HCT116 (cell line): ENCODE measurements around the gene MALL. TPM values are rescaled to one million over a fixed set of nuclear protein-coding genes. Genes with fewer than 3 reads are reported as not detected.

Source experiments
- ATAC-seq: fragments of 200-7000 bp; cut with Tn5 transposase; 2 replicates; pipeline ENCODE4 v1.9.1; 2020; ENCODE audit warnings: mild to moderate bottlenecking, moderate library complexity
- BruUV-seq: library from RNA; stranded (reverse); fragments of 400-500 nt; replicated peaks from 2 replicates; lab custom pipeline; 2021; lab: Mats Ljungman, UMichigan
- CTCF ChIA-PET: fragments of 300-600 bp; sonication (Branson Sonifier 250); formaldehyde crosslinking; loops from one replicate; lab custom pipeline; 2021; ENCODE audit warnings: antibody characterized with exemption; lab: Charles Lee
- POLR2A ChIA-PET: fragments of 300-600, 350-600 bp; sonication (Branson Sonifier 250); formaldehyde crosslinking; loops from one replicate; lab custom pipeline; 2021; ENCODE audit warnings: antibody characterized with exemption; lab: Charles Lee
- RAD21 ChIA-PET, 2 experiments: fragments of 300-600 bp; sonication (Branson Sonifier 250); formaldehyde crosslinking; loops; one replicate each; lab custom pipeline; 2023; ENCODE audit warnings: low total read pairs in 2 of 2; ENCODE audit not compliant: uncharacterized antibody in 2 of 2, unreplicated experiment in 2 of 2, low non-redundant PET in 1 of 2; lab: Charles Lee
- DNase-seq: peaks from one replicate; pipeline ENCODE4 v3.0.0-alpha.2; 2010; ENCODE audit warnings: low read depth, low spot score
- H2AFZ ChIP-seq: fragments of 200-600 bp; shearing (Covaris generic), sonication (generic); 2 replicates; pipeline ENCODE4 v1.6.1; 2017; ENCODE audit warnings: low read depth, mixed run types, mixed read lengths, antibody characterized with exemption, low read length; ENCODE audit not compliant: poor library complexity, severe bottlenecking
- H3K27ac ChIP-seq: 2 replicates; pipeline ENCODE4 v1.5.1; 2012; ENCODE audit warnings: low read depth, low read length
- H3K27me3 ChIP-seq: fragments of 200-600 bp; sonication (generic); 2 replicates; pipeline ENCODE4 v1.6.1; 2016; ENCODE audit warnings: mixed run types, low read length, mixed read lengths; ENCODE audit not compliant: insufficient read depth
- H3K36me3 ChIP-seq, 2 experiments: fragments of 200-500 bp in 1 of 2; fragments of 200-600 bp in 1 of 2; sonication (Bioruptor generic) in 1 of 2; sonication (generic) in 1 of 2; 2 replicates each; pipeline versions ENCODE4 v1.5.1 to v1.6.1; 2014 to 2016; ENCODE audit warnings: low read length in 2 of 2, inconsistent platforms in 1 of 2, mixed read lengths in 1 of 2, mixed run types in 1 of 2; ENCODE audit not compliant: insufficient read depth in 2 of 2, control insufficient read depth in 1 of 2
- H3K4me1 ChIP-seq, 2 experiments: fragments of 200-600 bp in 1 of 2; sonication (generic) in 1 of 2; 2 replicates each; pipeline versions ENCODE4 v1.5.1 to v1.6.1; 2012 to 2017; ENCODE audit warnings: low read length in 2 of 2, inconsistent platforms in 1 of 2, mild to moderate bottlenecking in 1 of 2, mixed read lengths in 1 of 2, mixed run types in 1 of 2, moderate library complexity in 1 of 2; ENCODE audit not compliant: insufficient read depth in 2 of 2, control insufficient read depth in 1 of 2
- H3K4me2 ChIP-seq: fragments of 200-600 bp; sonication (generic); 2 replicates; pipeline ENCODE4 v1.6.1; 2017; ENCODE audit warnings: mixed run types, low read length, mixed read lengths
- H3K4me3 ChIP-seq, 2 experiments: fragments of 200-600 bp in 1 of 2; sonication (generic) in 1 of 2; replicated peaks in 1 of 2; 2 replicates each; pipeline ENCODE4 v1.5.1; 2011 to 2016; ENCODE audit warnings: low read length in 2 of 2, control low read depth in 1 of 2, low read depth in 1 of 2, mild to moderate bottlenecking in 1 of 2, mixed read lengths in 1 of 2, mixed run types in 1 of 2
- H3K79me2 ChIP-seq: fragments of 200-600 bp; sonication (generic); 2 replicates; pipeline ENCODE4 v1.6.1; 2017; ENCODE audit warnings: mild to moderate bottlenecking, mixed run types, low read length, moderate library complexity, mixed read lengths; ENCODE audit not compliant: insufficient read depth
- H3K9ac ChIP-seq: fragments of 200-600 bp; sonication (generic); 2 replicates; pipeline ENCODE4 v1.6.1; 2016; ENCODE audit warnings: low read length, mixed read lengths
- H3K9me2 ChIP-seq: fragments of 200-600 bp; sonication (generic), shearing (Covaris generic); 2 replicates; pipeline ENCODE4 v1.6.1; 2017; ENCODE audit warnings: mixed run types, mild to moderate bottlenecking, moderate library complexity; ENCODE audit not compliant: insufficient read depth
- H3K9me3 ChIP-seq, 2 experiments: fragments of 200-500 bp in 1 of 2; fragments of 200-600 bp in 1 of 2; sonication (Bioruptor generic) in 1 of 2; sonication (generic) in 1 of 2; 2 replicates each; pipeline ENCODE4 v1.6.1; 2014 to 2017; ENCODE audit warnings: low read length in 2 of 2, mixed read lengths in 2 of 2, inconsistent platforms in 1 of 2, low read depth in 1 of 2, mild to moderate bottlenecking in 1 of 2, mixed run types in 1 of 2, moderate library complexity in 1 of 2; ENCODE audit not compliant: control insufficient read depth in 1 of 2, insufficient read depth in 1 of 2
- H4K20me1 ChIP-seq: fragments of 200-600 bp; sonication (generic), shearing (Covaris generic); 2 replicates; pipeline ENCODE4 v1.6.1; 2017; ENCODE audit warnings: mixed run types, mild to moderate bottlenecking, moderate library complexity; ENCODE audit not compliant: insufficient read depth
- ATF3 ChIP-seq: IDR thresholded peaks from 2 replicates; pipeline ENCODE4 v1.6.1; 2012
- CBX3 ChIP-seq: IDR thresholded peaks from 2 replicates; pipeline ENCODE4 v1.6.1; 2012; ENCODE audit warnings: low read depth
- CEBPB ChIP-seq: IDR thresholded peaks from 2 replicates; pipeline ENCODE4 v1.6.1; 2012; ENCODE audit warnings: low read depth
- EGR1 ChIP-seq: IDR thresholded peaks from 2 replicates; pipeline ENCODE4 v1.6.1; 2012; ENCODE audit warnings: low read depth
- ELF1 ChIP-seq: IDR thresholded peaks from 2 replicates; pipeline ENCODE4 v1.6.1; 2012; ENCODE audit warnings: low read depth, borderline replicate concordance
- EZH2 ChIP-seq: fragments of 200-600 bp; sonication (generic); IDR thresholded peaks from 2 replicates; pipeline ENCODE4 v1.6.1; 2017; ENCODE audit warnings: antibody characterized with exemption, mixed run types
- EZH2phosphoT487 ChIP-seq: fragments of 200-600 bp; IDR thresholded peaks from 2 replicates; pipeline ENCODE4 v1.6.1; 2018; ENCODE audit warnings: antibody characterized with exemption, borderline replicate concordance
- FOSL1 ChIP-seq: IDR thresholded peaks from 2 replicates; pipeline ENCODE4 v1.6.1; 2012; ENCODE audit warnings: low read depth
- JUND ChIP-seq: IDR thresholded peaks from 2 replicates; pipeline ENCODE4 v1.6.1; 2012
- POLR2A ChIP-seq: IDR thresholded peaks from 2 replicates; pipeline ENCODE4 v1.7.0; 2011; ENCODE audit warnings: borderline replicate concordance; ENCODE audit not compliant: insufficient read depth, insufficient read length; ENCODE audit errors: extremely low read depth
- RAD21 ChIP-seq: IDR thresholded peaks from 2 replicates; pipeline ENCODE4 v1.6.1; 2012; ENCODE audit warnings: low read depth, mild to moderate bottlenecking
- REST ChIP-seq: IDR thresholded peaks from 2 replicates; pipeline ENCODE4 v1.6.1; 2012; ENCODE audit warnings: low read depth
- SIN3A ChIP-seq: IDR thresholded peaks from 2 replicates; pipeline ENCODE4 v1.6.1; 2012; ENCODE audit warnings: low read depth
- SP1 ChIP-seq: IDR thresholded peaks from 2 replicates; pipeline ENCODE4 v1.6.1; 2012; ENCODE audit warnings: low read depth
- TCF7L2 ChIP-seq: IDR thresholded peaks from 2 replicates; pipeline ENCODE4 v1.7.0; 2011; ENCODE audit warnings: borderline replicate concordance, inconsistent platforms; ENCODE audit not compliant: insufficient read depth, insufficient read length; ENCODE audit errors: extremely low read depth
- YY1 ChIP-seq: IDR thresholded peaks from 2 replicates; pipeline ENCODE4 v1.6.1; 2011; ENCODE audit warnings: low read length, low read depth, moderate library complexity, mild to moderate bottlenecking; ENCODE audit not compliant: insufficient replicate concordance; ENCODE audit errors: extremely low read depth
- ZBTB33 ChIP-seq: IDR thresholded peaks from 2 replicates; pipeline ENCODE4 v1.6.1; 2011; ENCODE audit warnings: mild to moderate bottlenecking, low read length, moderate library complexity; ENCODE audit not compliant: insufficient replicate concordance; ENCODE audit errors: extremely low read depth
- ZNF274 ChIP-seq: fragments of 200-500 bp; sonication (Bioruptor generic); IDR thresholded peaks from 2 replicates; pipeline ENCODE4 v1.6.1; 2014; ENCODE audit warnings: mild to moderate bottlenecking, low read depth, low read length, inconsistent platforms
- intact Hi-C: fragments of 100-400 bp; cut with micrococcal nuclease; formaldehyde crosslinking; loops from 2 replicates; pipeline ENCODE4 v1.10.0; 2022
- total RNA-seq: library from RNA; stranded (reverse); gene quantifications from one replicate; pipeline ENCODE4 v1.2.1, GENCODE V29; 2021; ENCODE audit not compliant: unreplicated experiment
- TF ChIP-seq, protein P1 (sequence below), 3 experiments: fragments of 200-600 bp in 1 of 3; sonication (generic) in 1 of 3; IDR thresholded peaks in 2 of 3; conservative IDR thresholded peaks in 1 of 3; 2 replicates each; pipeline ENCODE4 v1.5.1; 2012 to 2017; ENCODE audit warnings: low read depth in 2 of 3, low read length in 2 of 3, antibody characterized with exemption in 1 of 3, borderline replicate concordance in 1 of 3, control low read depth in 1 of 3, mild to moderate bottlenecking in 1 of 3, mixed read lengths in 1 of 3, mixed run types in 1 of 3, moderate library complexity in 1 of 3; ENCODE audit not compliant: insufficient read depth in 1 of 3

Gene MALL
- total RNA-seq, 1 experiment from 2014 or later = 223 TPM

DNA sequence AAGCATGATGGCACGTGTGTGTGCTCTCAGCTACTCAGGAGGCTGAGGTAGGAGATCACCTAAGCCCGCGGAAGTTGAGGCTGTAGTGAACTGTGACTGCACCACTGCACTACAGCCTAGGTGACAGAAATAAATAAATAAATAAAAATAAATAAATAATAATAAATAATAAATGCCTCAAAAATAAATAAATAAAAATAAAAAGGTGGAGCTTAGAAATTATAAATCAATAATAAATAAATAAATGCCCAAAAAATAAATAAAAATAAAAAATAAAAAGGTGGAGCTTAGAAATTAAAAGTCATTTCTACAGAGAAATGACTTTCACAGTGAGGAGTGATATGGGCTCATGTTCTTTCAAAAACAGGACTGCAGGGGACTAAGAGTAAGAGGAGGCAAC lies 6.0 kb upstream of the MALL start:
- RAD21 ChIA-PET = interaction anchor here in 1 of 2 experiments (0.7 kb wide), 1 partner anchor 66 kb away, joined by 6 read pairs; no protein-coding TSS in a partner anchor
- Histone ChIP-seq H3K9ac (no peak overlapping the region), H3K79me2 (no peaks in the 10 kb centered on the region; the same call in 1 of the 2 replicates), H3K9me3 (no peaks in the 10 kb centered on the region), H3K27ac (no peak overlapping the region), H3K4me1 (peaks cover 29 to 63% of the 10 kb centered on the region in 2 experiments), H3K9me2 (no peaks in the 10 kb centered on the region), H4K20me1 (no peaks in the 10 kb centered on the region), H3K27me3 (no peaks in the 10 kb centered on the region), H2AFZ (no peak overlapping the region), H3K4me3 (no peak overlapping the region), H3K36me3 (no peaks in the 10 kb centered on the region), H3K4me2 (no peak overlapping the region)
- DNase-seq (no peak), ATAC-seq (no peak)
- CTCF ChIA-PET = no interaction called here
- POLR2A ChIA-PET = interaction anchor here (0.9 kb wide), 1 partner anchor 14 kb away, joined by 4 read pairs; no protein-coding TSS in a partner anchor
- no TSS peak for BruUV-seq
- TF ChIP-seq FOSL1 (no peak), CEBPB (no peak), EZH2 (no peak), SIN3A (no peak), EZH2phosphoT487 (no peak), YY1 (no peak), JUND (no peak), ATF3 (no peak), SP1 (no peak), ELF1 (no peak), CBX3 (no peak), ZNF274 (no peak), EGR1 (no peak), ZBTB33 (no peak), POLR2A (no peak), TCF7L2 (no peak), RAD21 (no peak), REST (no peak)
- TF ChIP-seq, protein P1, sequence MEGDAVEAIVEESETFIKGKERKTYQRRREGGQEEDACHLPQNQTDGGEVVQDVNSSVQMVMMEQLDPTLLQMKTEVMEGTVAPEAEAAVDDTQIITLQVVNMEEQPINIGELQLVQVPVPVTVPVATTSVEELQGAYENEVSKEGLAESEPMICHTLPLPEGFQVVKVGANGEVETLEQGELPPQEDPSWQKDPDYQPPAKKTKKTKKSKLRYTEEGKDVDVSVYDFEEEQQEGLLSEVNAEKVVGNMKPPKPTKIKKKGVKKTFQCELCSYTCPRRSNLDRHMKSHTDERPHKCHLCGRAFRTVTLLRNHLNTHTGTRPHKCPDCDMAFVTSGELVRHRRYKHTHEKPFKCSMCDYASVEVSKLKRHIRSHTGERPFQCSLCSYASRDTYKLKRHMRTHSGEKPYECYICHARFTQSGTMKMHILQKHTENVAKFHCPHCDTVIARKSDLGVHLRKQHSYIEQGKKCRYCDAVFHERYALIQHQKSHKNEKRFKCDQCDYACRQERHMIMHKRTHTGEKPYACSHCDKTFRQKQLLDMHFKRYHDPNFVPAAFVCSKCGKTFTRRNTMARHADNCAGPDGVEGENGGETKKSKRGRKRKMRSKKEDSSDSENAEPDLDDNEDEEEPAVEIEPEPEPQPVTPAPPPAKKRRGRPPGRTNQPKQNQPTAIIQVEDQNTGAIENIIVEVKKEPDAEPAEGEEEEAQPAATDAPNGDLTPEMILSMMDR (IDR thresholded peaks at IDR 0.05 in 2 of 3, conservative IDR thresholded peaks at IDR 0.05 in 1 of 3; ENCODE audit: borderline replicate concordance in 1 of 3, insufficient read depth in 1 of 3, low read depth in 2 of 3, low read length in 2 of 3) = no peak
- intact Hi-C loops = no loop called here
